ENCODE data around the gene TMEM35A.

GRCh38 chrX:101037231-101037630 is 41.4 kb upstream of the TMEM35A start:
- TF ChIP-seq POLR2A (IDR thresholded peaks at IDR 0.05; ENCODE audit: low read depth, low read length) (no peak), POLR2AphosphoS5 (IDR thresholded peaks at IDR 0.05; ENCODE audit: low read depth, low read length) (no peak), SPI1 (IDR thresholded peaks at IDR 0.05; ENCODE audit: low read depth, low read length) (no peak), PAX5 (IDR thresholded peaks at IDR 0.05; ENCODE audit: insufficient read depth, low read length, severe bottlenecking) (no peak), POU2F2 (IDR thresholded peaks at IDR 0.05; ENCODE audit: low read depth, low read length) (no peak)
